ENCODE results near the gene PLEKHG5.
"Not testable (repeated sequence)": the region's sequence is repeated elsewhere in the genome, so short reads cannot be mapped to it uniquely, and the experiment has no call there.

GRCh38 chr1:6437012-6437700 lies 54.3 kb downstream of the PLEKHG5 start:
- TF ChIP-seq CTCF (IDR thresholded peaks at IDR 0.05): peak in 2 of 6 experiments; percentile 11 to 29
- TF ChIP-seq POLR2A (IDR thresholded peaks at IDR 0.05): not testable (repeated sequence)

Data from adrenal gland (tissue), 5 donors.